Testis (tissue), 2 donors: ENCODE data around the gene SPC25.

Experiments used
- POLR2A ChIP-seq: fragments of 450-650 bp; IDR thresholded peaks from one replicate; pipeline ENCODE4 v1.6.1; 2017; ENCODE audit warnings: antibody characterized with exemption, mild to moderate bottlenecking, moderate library complexity
- TF ChIP-seq, protein P1 (sequence below), 3 experiments: fragments of 450-650 bp in 2 of 3; fragments of 200-600 bp in 1 of 3; sonication (generic) in 1 of 3; IDR thresholded peaks; one replicate each; pipeline ENCODE4 v1.5.1; 2016 to 2019; ENCODE audit warnings: antibody characterized with exemption in 3 of 3, mild to moderate bottlenecking in 2 of 3, moderate library complexity in 1 of 3

DNA sequence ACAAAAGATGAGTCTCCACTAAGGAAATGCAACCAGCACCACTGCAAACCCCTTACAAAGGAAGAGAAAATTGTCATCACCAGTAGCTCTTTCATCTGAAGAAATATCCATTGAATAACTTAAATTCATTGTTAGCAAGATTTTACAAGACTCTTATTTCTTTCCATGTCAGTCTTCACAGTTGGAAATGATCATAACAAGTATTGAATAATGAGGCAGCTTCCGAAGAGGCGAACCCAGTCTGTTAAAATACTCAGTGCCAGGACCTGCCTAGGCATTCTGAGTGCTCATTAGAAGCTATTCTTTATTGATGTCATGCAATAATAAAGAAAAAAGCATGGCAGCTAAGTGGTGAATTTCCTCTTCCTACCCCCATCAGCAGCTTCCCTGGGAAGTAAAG is 54.3 kb downstream of the SPC25 start:
- TF ChIP-seq, protein P1, sequence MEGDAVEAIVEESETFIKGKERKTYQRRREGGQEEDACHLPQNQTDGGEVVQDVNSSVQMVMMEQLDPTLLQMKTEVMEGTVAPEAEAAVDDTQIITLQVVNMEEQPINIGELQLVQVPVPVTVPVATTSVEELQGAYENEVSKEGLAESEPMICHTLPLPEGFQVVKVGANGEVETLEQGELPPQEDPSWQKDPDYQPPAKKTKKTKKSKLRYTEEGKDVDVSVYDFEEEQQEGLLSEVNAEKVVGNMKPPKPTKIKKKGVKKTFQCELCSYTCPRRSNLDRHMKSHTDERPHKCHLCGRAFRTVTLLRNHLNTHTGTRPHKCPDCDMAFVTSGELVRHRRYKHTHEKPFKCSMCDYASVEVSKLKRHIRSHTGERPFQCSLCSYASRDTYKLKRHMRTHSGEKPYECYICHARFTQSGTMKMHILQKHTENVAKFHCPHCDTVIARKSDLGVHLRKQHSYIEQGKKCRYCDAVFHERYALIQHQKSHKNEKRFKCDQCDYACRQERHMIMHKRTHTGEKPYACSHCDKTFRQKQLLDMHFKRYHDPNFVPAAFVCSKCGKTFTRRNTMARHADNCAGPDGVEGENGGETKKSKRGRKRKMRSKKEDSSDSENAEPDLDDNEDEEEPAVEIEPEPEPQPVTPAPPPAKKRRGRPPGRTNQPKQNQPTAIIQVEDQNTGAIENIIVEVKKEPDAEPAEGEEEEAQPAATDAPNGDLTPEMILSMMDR (IDR thresholded peaks at IDR 0.05): no peak
- TF ChIP-seq POLR2A: no peak
